GM23338 (cell line): ENCODE measurements around the gene ANKRD40CL. TPM values are rescaled to one million over a fixed set of nuclear protein-coding genes. Genes with fewer than 3 reads are reported as not detected.

ENCODE experiments used
- ATAC-seq: fragments of 200-7000 bp; cut with Tn5 transposase; 3 replicates; pipeline ENCODE4 v1.9.1; 2020
- DNase-seq: peaks from one replicate; pipeline ENCODE4 v3.0.0-alpha.2; 2015; ENCODE audit warnings: low spot score
- H2AFZ ChIP-seq: fragments of 200-600 bp; sonication (generic); 2 replicates; pipeline ENCODE4 v1.8.0; 2016; ENCODE audit warnings: antibody characterized with exemption, mild to moderate bottlenecking, moderate library complexity
- H3F3A ChIP-seq: fragments of 200-600 bp; sonication (generic); replicated peaks from 2 replicates; pipeline ENCODE4 v1.8.0; 2017; ENCODE audit warnings: antibody characterized with exemption, mixed run types, low read depth
- H3K27ac ChIP-seq: fragments of 200-600 bp; sonication (generic); 2 replicates; pipeline ENCODE4 v1.6.1; 2016; ENCODE audit warnings: low read depth
- H3K27me3 ChIP-seq: fragments of 200-600 bp; sonication (generic); 2 replicates; pipeline ENCODE4 v1.8.0; 2016; ENCODE audit warnings: mild to moderate bottlenecking, mixed run types, moderate library complexity; ENCODE audit not compliant: insufficient read depth
- H3K36me3 ChIP-seq: fragments of 200-600 bp; sonication (generic); 2 replicates; pipeline ENCODE4 v1.8.0; 2016; ENCODE audit warnings: mild to moderate bottlenecking; ENCODE audit not compliant: insufficient read depth
- H3K4me1 ChIP-seq: fragments of 200-600 bp; sonication (generic); 2 replicates; pipeline ENCODE4 v1.8.0; 2016; ENCODE audit warnings: mild to moderate bottlenecking, moderate library complexity; ENCODE audit not compliant: insufficient read depth
- H3K4me2 ChIP-seq: fragments of 200-600 bp; sonication (generic); 2 replicates; pipeline ENCODE4 v1.7.1; 2017; ENCODE audit warnings: mixed run types
- H3K4me3 ChIP-seq: fragments of 200-600 bp; sonication (generic); 2 replicates; pipeline ENCODE4 v1.6.1; 2016; ENCODE audit warnings: mixed run types
- H3K79me2 ChIP-seq: fragments of 200-600 bp; sonication (generic); replicated peaks from 2 replicates; pipeline ENCODE4 v1.8.0; 2017; ENCODE audit warnings: mild to moderate bottlenecking; ENCODE audit not compliant: insufficient read depth
- H3K9me2 ChIP-seq: fragments of 200-600 bp; sonication (generic); 2 replicates; pipeline ENCODE4 v1.8.0; 2017; ENCODE audit not compliant: insufficient read depth
- H4K20me1 ChIP-seq: fragments of 200-600 bp; sonication (generic); replicated peaks from 2 replicates; pipeline ENCODE4 v1.8.0; 2017; ENCODE audit warnings: mild to moderate bottlenecking; ENCODE audit not compliant: insufficient read depth
- H3K27ac Mint-ChIP-seq: 2 replicates; pipeline ENCODE4 v1.8.0; 2020; ENCODE audit warnings: inconsistent platforms, mild to moderate bottlenecking, moderate library complexity, mixed read lengths
- H3K27me3 Mint-ChIP-seq: 3 replicates; pipeline ENCODE4 v1.8.0; 2022; ENCODE audit warnings: low read depth, mild to moderate bottlenecking, moderate library complexity, mixed read lengths, inconsistent platforms; ENCODE audit not compliant: insufficient read depth, poor library complexity
- H3K36me3 Mint-ChIP-seq: 3 replicates; pipeline ENCODE4 v1.8.0; 2021; ENCODE audit warnings: low read depth, mild to moderate bottlenecking, inconsistent platforms, moderate library complexity, mixed read lengths
- H3K4me1 Mint-ChIP-seq: 3 replicates; pipeline ENCODE4 v1.8.0; 2020; ENCODE audit warnings: mild to moderate bottlenecking, inconsistent platforms, mixed read lengths
- H3K4me3 Mint-ChIP-seq: 3 replicates; pipeline ENCODE4 v1.8.0; 2021; ENCODE audit warnings: moderate library complexity, mild to moderate bottlenecking, inconsistent platforms, mixed read lengths
- H3K9me3 Mint-ChIP-seq: 3 replicates; pipeline ENCODE4 v1.8.0; 2020; ENCODE audit warnings: moderate library complexity, mild to moderate bottlenecking, inconsistent platforms, mixed read lengths
- ETS1 ChIP-seq: IDR thresholded peaks from 2 replicates; pipeline ENCODE4 v1.6.1; 2016; ENCODE audit warnings: antibody characterized with exemption
- EZH2 ChIP-seq: fragments of 200-600 bp; sonication (generic); IDR thresholded peaks from one replicate; pipeline ENCODE4 v1.8.0; 2017; ENCODE audit warnings: antibody characterized with exemption, mild to moderate bottlenecking, low read depth; ENCODE audit not compliant: unreplicated experiment
- EZH2phosphoT487 ChIP-seq: fragments of 200-600 bp; sonication (generic); IDR thresholded peaks from one replicate; pipeline ENCODE4 v1.8.1; 2018; ENCODE audit warnings: antibody characterized with exemption; ENCODE audit not compliant: unreplicated experiment
- JUNB ChIP-seq: IDR thresholded peaks from one replicate; pipeline ENCODE4 v1.6.1; 2016; ENCODE audit warnings: antibody characterized with exemption; ENCODE audit not compliant: unreplicated experiment
- NANOG ChIP-seq: IDR thresholded peaks from 2 replicates; pipeline ENCODE4 v1.6.1; 2016; ENCODE audit warnings: antibody characterized with exemption, borderline replicate concordance
- POLR2AphosphoS5 ChIP-seq: IDR thresholded peaks from 2 replicates; pipeline ENCODE4 v1.6.1; 2016; ENCODE audit warnings: antibody characterized with exemption, low read depth
- REST ChIP-seq: IDR thresholded peaks from one replicate; pipeline ENCODE4 v1.6.1; 2018; ENCODE audit warnings: antibody characterized with exemption; ENCODE audit not compliant: unreplicated experiment
- STAT1 ChIP-seq: IDR thresholded peaks from one replicate; pipeline ENCODE4 v1.6.1; 2016; ENCODE audit warnings: antibody characterized with exemption; ENCODE audit not compliant: unreplicated experiment
- ZNF462 ChIP-seq: fragments of 250-450 bp; sonication (Bioruptor Pico); IDR thresholded peaks from 2 replicates; pipeline ENCODE4 v1.5.0; 2020; ENCODE audit warnings: mild to moderate bottlenecking, moderate library complexity
- polyA plus RNA-seq: library from polyadenylated mRNA; unstranded; fragments of >200 nt; fragmentation: Nextera tagmentation; extraction: Ambion mirVana; gene quantifications from 2 replicates; pipeline ENCODE4 v1.2.1, GENCODE V29; 2016
- total RNA-seq: library from RNA; depleted of rRNA; stranded (reverse); fragments of >200 nt; shearing (Covaris generic); gene quantifications from 2 replicates; pipeline ENCODE4 v1.2.3, GENCODE V29; 2014
- TF ChIP-seq, protein P1 (sequence below), 2 experiments: fragments of 200-600 bp in 1 of 2; sonication (generic) in 1 of 2; conservative IDR thresholded peaks; 2 replicates each; pipeline versions ENCODE4 v1.5.1 to v1.6.1; 2016 to 2017; ENCODE audit warnings: antibody characterized with exemption in 2 of 2, low read depth in 2 of 2, mild to moderate bottlenecking in 2 of 2, moderate library complexity in 1 of 2

The ANKRD40CL gene
- total and polyA plus RNA-seq, 2 experiments from 2014 or later = not detected

- Histone ChIP-seq H3K27me3 (no peaks in the 10 kb centered on the region), H2AFZ (no peak overlapping the region), H3F3A (no peaks in the 10 kb centered on the region), H3K4me2 (no peak overlapping the region), H3K27ac (no peak overlapping the region), H3K36me3 (no peaks in the 10 kb centered on the region; the same call in 1 of the 2 replicates), H3K4me3 (no peak overlapping the region), H3K9me2 (no peaks in the 10 kb centered on the region), H3K4me1 (no peaks in the 10 kb centered on the region), H4K20me1 (no peaks in the 10 kb centered on the region), H3K79me2 (no peaks in the 10 kb centered on the region)
- H3K9me3 Mint-ChIP-seq = no peaks in the 10 kb centered on the region
- ATAC-seq = no peak
- peaks cover 5% of the 10 kb centered on the region for H3K4me1 Mint-ChIP-seq
- H3K27me3 Mint-ChIP-seq = peaks cover 11% of the 10 kb centered on the region
- TF ChIP-seq JUNB (no peak), REST (no peak), STAT1 (no peak), ZNF462 (CRISPR knock-in tag) (no peak), EZH2 (no peak), EZH2phosphoT487 (no peak), ETS1 (no peak), NANOG (no peak), POLR2AphosphoS5 (no peak)
- TF ChIP-seq, protein P1, sequence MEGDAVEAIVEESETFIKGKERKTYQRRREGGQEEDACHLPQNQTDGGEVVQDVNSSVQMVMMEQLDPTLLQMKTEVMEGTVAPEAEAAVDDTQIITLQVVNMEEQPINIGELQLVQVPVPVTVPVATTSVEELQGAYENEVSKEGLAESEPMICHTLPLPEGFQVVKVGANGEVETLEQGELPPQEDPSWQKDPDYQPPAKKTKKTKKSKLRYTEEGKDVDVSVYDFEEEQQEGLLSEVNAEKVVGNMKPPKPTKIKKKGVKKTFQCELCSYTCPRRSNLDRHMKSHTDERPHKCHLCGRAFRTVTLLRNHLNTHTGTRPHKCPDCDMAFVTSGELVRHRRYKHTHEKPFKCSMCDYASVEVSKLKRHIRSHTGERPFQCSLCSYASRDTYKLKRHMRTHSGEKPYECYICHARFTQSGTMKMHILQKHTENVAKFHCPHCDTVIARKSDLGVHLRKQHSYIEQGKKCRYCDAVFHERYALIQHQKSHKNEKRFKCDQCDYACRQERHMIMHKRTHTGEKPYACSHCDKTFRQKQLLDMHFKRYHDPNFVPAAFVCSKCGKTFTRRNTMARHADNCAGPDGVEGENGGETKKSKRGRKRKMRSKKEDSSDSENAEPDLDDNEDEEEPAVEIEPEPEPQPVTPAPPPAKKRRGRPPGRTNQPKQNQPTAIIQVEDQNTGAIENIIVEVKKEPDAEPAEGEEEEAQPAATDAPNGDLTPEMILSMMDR (conservative IDR thresholded peaks at IDR 0.05; ENCODE audit: low read depth in 2 of 2) = no peak
- no peak overlapping the region for H3K4me3 Mint-ChIP-seq
- no peaks in the 10 kb centered on the region for H3K36me3 Mint-ChIP-seq
- no peak for DNase-seq
- H3K27ac Mint-ChIP-seq = no peak overlapping the region
These were observed 2.6 kb upstream of the ANKRD40CL start for GRCh38 chr17:50769884-50770283.
